ENCODE measurements around the gene ZNF57. TPM values are rescaled to one million over a fixed set of nuclear protein-coding genes. Genes with fewer than 3 reads are reported as not detected.

The ZNF57 gene
- total and polyA plus RNA-seq, 2 of the 13 experiments (the other 11 are each of a cell fraction or from before 2014, with no cell fraction given) = 6.6 to 17.5 TPM

DNA sequence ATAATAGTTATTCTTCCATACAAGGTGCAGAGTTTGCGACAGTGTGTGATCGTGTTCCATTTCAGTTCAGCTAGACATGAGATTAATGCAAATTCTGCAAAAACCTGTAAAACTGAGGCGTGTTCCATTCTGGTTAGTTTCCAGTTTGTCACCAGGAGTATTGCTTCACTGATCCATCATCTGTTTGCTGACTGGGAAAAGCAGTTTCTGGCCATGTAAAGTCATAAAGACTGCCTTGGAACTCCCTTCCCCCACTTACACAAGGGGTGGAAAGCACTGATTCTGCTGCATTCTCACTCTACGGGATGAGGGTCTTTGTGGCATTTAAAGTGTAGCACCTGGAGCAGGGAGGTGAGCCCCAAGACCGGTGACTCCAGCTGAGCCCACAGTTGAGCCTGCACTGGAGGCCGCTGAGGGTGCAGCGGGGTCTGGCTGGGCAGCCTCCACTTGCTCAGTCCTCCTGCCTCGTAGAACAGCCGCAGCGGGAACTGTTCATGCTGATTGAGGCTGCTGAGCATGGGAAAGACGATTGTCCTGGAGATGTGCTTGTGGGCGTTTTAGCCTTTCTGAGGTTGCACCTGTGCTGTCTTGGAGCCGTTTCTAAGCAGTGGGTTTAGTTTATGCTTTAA lies 2.0 kb downstream of the ZNF57 start (continued):
- TF ChIP-seq, protein P1, sequence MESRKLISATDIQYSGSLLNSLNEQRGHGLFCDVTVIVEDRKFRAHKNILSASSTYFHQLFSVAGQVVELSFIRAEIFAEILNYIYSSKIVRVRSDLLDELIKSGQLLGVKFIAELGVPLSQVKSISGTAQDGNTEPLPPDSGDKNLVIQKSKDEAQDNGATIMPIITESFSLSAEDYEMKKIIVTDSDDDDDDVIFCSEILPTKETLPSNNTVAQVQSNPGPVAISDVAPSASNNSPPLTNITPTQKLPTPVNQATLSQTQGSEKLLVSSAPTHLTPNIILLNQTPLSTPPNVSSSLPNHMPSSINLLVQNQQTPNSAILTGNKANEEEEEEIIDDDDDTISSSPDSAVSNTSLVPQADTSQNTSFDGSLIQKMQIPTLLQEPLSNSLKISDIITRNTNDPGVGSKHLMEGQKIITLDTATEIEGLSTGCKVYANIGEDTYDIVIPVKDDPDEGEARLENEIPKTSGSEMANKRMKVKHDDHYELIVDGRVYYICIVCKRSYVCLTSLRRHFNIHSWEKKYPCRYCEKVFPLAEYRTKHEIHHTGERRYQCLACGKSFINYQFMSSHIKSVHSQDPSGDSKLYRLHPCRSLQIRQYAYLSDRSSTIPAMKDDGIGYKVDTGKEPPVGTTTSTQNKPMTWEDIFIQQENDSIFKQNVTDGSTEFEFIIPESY (CRISPR knock-in tag; IDR thresholded peaks at IDR 0.05) = peak; percentile 87
- TF ChIP-seq FOSL2 (CRISPR knock-in tag; IDR thresholded peaks at IDR 0.05) (0 out of 2 replicates have a peak, but pooled peaks have one; percentile 8), REPIN1 (CRISPR knock-in tag; IDR thresholded peaks at IDR 0.05; ENCODE audit: borderline replicate concordance, low read depth) (no peak), HNF4A (CRISPR knock-in tag; IDR thresholded peaks at IDR 0.05) (no peak), MATR3 (CRISPR knock-in tag; IDR thresholded peaks at IDR 0.05) (no peak), PRMT3 (CRISPR knock-in tag; IDR thresholded peaks at IDR 0.05; ENCODE audit: borderline replicate concordance, low read depth) (no peak), ZNF768 (CRISPR knock-in tag; IDR thresholded peaks at IDR 0.05) (peak; percentile 40; the same call in 1 of the 2 replicates), ZNF709 (CRISPR knock-in tag; IDR thresholded peaks at IDR 0.05) (no peak), KLF16 (CRISPR knock-in tag; IDR thresholded peaks at IDR 0.05) (0 out of 4 replicates have a peak, but pooled peaks of 1 of the 2 experiments have one; percentile 33), MAZ (IDR thresholded peaks at IDR 0.05; ENCODE audit: borderline replicate concordance, low read depth, low read length) (no peak), MAZ (CRISPR knock-in tag; IDR thresholded peaks at IDR 0.05; ENCODE audit: low read depth) (0 out of 2 replicates have a peak, but pooled peaks have one; percentile 8), MXI1 (IDR thresholded peaks at IDR 0.05; ENCODE audit: borderline replicate concordance, low read depth, low read length) (no peak), RCOR2 (CRISPR knock-in tag; IDR thresholded peaks at IDR 0.05) (no peak), SETDB1 (CRISPR knock-in tag; IDR thresholded peaks at IDR 0.05; ENCODE audit: borderline replicate concordance) (no peak), ZNF75D (CRISPR knock-in tag; IDR thresholded peaks at IDR 0.05; ENCODE audit: borderline replicate concordance) (no peak), NFIB (CRISPR knock-in tag; IDR thresholded peaks at IDR 0.05; ENCODE audit: borderline replicate concordance) (peak; percentile 55; the same call in 1 of the 2 replicates)
- TF ChIP-seq, protein P2, sequence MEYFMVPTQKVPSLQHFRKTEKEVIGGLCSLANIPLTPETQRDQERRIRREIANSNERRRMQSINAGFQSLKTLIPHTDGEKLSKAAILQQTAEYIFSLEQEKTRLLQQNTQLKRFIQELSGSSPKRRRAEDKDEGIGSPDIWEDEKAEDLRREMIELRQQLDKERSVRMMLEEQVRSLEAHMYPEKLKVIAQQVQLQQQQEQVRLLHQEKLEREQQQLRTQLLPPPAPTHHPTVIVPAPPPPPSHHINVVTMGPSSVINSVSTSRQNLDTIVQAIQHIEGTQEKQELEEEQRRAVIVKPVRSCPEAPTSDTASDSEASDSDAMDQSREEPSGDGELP (IDR thresholded peaks at IDR 0.05; ENCODE audit: borderline replicate concordance, low read depth) = peak; percentile 57; the same call in 1 of the 2 replicates
- TF ChIP-seq, protein P3, sequence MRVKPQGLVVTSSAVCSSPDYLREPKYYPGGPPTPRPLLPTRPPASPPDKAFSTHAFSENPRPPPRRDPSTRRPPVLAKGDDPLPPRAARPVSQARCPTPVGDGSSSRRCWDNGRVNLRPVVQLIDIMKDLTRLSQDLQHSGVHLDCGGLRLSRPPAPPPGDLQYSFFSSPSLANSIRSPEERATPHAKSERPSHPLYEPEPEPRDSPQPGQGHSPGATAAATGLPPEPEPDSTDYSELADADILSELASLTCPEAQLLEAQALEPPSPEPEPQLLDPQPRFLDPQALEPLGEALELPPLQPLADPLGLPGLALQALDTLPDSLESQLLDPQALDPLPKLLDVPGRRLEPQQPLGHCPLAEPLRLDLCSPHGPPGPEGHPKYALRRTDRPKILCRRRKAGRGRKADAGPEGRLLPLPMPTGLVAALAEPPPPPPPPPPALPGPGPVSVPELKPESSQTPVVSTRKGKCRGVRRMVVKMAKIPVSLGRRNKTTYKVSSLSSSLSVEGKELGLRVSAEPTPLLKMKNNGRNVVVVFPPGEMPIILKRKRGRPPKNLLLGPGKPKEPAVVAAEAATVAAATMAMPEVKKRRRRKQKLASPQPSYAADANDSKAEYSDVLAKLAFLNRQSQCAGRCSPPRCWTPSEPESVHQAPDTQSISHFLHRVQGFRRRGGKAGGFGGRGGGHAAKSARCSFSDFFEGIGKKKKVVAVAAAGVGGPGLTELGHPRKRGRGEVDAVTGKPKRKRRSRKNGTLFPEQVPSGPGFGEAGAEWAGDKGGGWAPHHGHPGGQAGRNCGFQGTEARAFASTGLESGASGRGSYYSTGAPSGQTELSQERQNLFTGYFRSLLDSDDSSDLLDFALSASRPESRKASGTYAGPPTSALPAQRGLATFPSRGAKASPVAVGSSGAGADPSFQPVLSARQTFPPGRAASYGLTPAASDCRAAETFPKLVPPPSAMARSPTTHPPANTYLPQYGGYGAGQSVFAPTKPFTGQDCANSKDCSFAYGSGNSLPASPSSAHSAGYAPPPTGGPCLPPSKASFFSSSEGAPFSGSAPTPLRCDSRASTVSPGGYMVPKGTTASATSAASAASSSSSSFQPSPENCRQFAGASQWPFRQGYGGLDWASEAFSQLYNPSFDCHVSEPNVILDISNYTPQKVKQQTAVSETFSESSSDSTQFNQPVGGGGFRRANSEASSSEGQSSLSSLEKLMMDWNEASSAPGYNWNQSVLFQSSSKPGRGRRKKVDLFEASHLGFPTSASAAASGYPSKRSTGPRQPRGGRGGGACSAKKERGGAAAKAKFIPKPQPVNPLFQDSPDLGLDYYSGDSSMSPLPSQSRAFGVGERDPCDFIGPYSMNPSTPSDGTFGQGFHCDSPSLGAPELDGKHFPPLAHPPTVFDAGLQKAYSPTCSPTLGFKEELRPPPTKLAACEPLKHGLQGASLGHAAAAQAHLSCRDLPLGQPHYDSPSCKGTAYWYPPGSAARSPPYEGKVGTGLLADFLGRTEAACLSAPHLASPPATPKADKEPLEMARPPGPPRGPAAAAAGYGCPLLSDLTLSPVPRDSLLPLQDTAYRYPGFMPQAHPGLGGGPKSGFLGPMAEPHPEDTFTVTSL (CRISPR knock-in tag; IDR thresholded peaks at IDR 0.05; ENCODE audit: borderline replicate concordance) = no peak
- TF ChIP-seq, protein P4, sequence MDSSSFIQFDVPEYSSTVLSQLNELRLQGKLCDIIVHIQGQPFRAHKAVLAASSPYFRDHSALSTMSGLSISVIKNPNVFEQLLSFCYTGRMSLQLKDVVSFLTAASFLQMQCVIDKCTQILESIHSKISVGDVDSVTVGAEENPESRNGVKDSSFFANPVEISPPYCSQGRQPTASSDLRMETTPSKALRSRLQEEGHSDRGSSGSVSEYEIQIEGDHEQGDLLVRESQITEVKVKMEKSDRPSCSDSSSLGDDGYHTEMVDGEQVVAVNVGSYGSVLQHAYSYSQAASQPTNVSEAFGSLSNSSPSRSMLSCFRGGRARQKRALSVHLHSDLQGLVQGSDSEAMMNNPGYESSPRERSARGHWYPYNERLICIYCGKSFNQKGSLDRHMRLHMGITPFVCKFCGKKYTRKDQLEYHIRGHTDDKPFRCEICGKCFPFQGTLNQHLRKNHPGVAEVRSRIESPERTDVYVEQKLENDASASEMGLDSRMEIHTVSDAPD (CRISPR knock-in tag; IDR thresholded peaks at IDR 0.05) = no peak
